Measurements from ENCODE around the gene DGKI. TPM values are rescaled to one million over a fixed set of nuclear protein-coding genes. Genes with fewer than 3 reads are reported as not detected.

The DGKI gene
- total RNA-seq, 3 donors from 2014 or later (not counting 1 experiment from before 2014, with no cell fraction given), result 0.53 TPM; not detected in 2

GRCh38 chr7:137443616-137444015, 403.2 kb downstream of the DGKI start:
- DNase-seq (no peak), ATAC-seq (no peak)
- Histone ChIP-seq H3K27me3 (ENCODE audit: control insufficient read depth, insufficient read depth, low read length) (no peaks in the 10 kb centered on the region), H3K36me3 (ENCODE audit: control insufficient read depth, insufficient read depth, low read length) (no peaks in the 10 kb centered on the region), H3K27ac (ENCODE audit: low read length) (no peak overlapping the region), H3K9me3 (ENCODE audit: control insufficient read depth, insufficient read depth, low read length) (no peaks in the 10 kb centered on the region), H3K4me3 (ENCODE audit: low read length) (no peak overlapping the region), H3K4me1 (ENCODE audit: control insufficient read depth, insufficient read depth, low read length) (no peaks in the 10 kb centered on the region)
- Mint-ChIP-seq H3K4me1 (no peaks in the 10 kb centered on the region), H3K27ac (no peak overlapping the region), H3K4me3 (no peak overlapping the region), H3K27me3 (ENCODE audit: low read depth in 2 of 2) (no peaks in the 10 kb centered on the region), H3K36me3 (no peaks in the 10 kb centered on the region), H3K9me3 (peaks cover 5% of the 10 kb centered on the region in 2 donors)
- intact Hi-C loops (cut with micrococcal nuclease), result no loop called here
- WGBS (ENCODE audit: insufficient coverage), result no CpG with 5 or more reads among the region's 2 CpGs
- TF ChIP-seq, protein P1, sequence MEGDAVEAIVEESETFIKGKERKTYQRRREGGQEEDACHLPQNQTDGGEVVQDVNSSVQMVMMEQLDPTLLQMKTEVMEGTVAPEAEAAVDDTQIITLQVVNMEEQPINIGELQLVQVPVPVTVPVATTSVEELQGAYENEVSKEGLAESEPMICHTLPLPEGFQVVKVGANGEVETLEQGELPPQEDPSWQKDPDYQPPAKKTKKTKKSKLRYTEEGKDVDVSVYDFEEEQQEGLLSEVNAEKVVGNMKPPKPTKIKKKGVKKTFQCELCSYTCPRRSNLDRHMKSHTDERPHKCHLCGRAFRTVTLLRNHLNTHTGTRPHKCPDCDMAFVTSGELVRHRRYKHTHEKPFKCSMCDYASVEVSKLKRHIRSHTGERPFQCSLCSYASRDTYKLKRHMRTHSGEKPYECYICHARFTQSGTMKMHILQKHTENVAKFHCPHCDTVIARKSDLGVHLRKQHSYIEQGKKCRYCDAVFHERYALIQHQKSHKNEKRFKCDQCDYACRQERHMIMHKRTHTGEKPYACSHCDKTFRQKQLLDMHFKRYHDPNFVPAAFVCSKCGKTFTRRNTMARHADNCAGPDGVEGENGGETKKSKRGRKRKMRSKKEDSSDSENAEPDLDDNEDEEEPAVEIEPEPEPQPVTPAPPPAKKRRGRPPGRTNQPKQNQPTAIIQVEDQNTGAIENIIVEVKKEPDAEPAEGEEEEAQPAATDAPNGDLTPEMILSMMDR (IDR thresholded peaks at IDR 0.05), result no peak

- no peaks in the 10 kb centered on the region for H3K4me1 ChIP-seq (ENCODE audit: control insufficient read depth, insufficient read depth, low read length)
- H3K27ac Mint-ChIP-seq, result no peak overlapping the region
- ATAC-seq (no peak), DNase-seq (no peak)
- intact Hi-C loops (cut with micrococcal nuclease), result no loop called here
- H3K27me3 ChIP-seq (ENCODE audit: control insufficient read depth, insufficient read depth, low read length), result no peaks in the 10 kb centered on the region
- H3K36me3 Mint-ChIP-seq, result no peaks in the 10 kb centered on the region
- no peaks in the 10 kb centered on the region for H3K9me3 ChIP-seq (ENCODE audit: control insufficient read depth, insufficient read depth, low read length)
- no peak overlapping the region for H3K27ac ChIP-seq (ENCODE audit: low read length)
- WGBS (ENCODE audit: insufficient coverage), result 56% methylated on average over 2 of the region's 3 CpGs
- H3K4me3 Mint-ChIP-seq, result no peak overlapping the region
- no peaks in the 10 kb centered on the region for H3K4me1 Mint-ChIP-seq
- peaks cover 3 to 5% of the 10 kb centered on the region in 2 donors for H3K9me3 Mint-ChIP-seq
- no peaks in the 10 kb centered on the region for H3K36me3 ChIP-seq (ENCODE audit: control insufficient read depth, insufficient read depth, low read length)
- H3K4me3 ChIP-seq (ENCODE audit: low read length), result no peak overlapping the region
- H3K27me3 Mint-ChIP-seq (ENCODE audit: low read depth in 2 of 2), result no peaks in the 10 kb centered on the region
- TF ChIP-seq, protein P1 (IDR thresholded peaks at IDR 0.05), result no peak
Measured at GRCh38 chr7:137441451-137441850, 405.3 kb downstream of the DGKI start.

DNA sequence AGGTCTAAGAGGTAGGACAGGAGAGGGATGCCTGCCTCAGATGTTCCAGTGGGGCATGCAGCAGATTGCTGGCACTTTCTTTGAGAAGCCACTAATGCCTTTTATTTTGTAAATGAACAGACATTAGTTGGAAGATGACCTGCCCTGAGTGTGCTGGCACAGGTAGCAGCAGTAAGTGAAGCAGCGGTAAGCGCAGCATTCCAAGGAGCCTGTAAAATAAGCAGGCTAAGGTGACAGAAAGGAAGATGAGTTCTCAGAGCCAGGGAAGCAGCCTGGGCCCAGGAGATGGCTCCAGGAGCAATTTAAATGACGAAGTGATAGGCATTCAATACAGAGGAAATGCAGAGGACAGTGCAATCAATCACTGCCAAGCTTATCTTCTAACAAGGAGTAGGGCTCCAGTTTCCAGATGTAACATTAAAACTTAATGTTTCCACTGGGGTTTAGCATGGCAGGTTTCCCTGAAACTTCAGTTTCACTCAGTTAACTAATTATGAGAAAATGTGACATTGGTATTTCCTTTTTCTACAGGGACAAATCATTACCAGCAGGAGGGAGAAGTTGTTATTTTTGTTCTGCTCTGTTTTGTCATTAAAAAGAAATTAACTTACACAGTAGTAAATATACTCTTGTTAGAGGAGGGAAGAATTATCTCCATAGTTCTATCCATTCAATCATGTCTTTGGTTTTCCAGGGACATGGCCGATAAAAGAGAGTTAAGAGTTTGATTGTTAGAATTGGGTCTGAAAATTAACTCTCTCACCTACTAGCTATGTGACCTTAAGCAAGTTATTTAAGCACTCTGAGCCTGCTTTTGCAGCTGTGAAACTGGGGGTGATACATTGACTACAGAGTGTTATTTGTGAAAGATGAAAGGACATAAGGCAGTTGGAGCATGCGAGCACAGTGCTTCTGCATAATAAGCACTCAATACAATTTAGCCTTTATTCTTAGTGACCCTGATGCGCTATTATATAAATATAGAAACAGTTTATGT, 406.6 kb downstream of the DGKI start:
- Histone ChIP-seq H3K27ac (ENCODE audit: low read length) (no peak overlapping the region), H3K9me3 (ENCODE audit: control insufficient read depth, insufficient read depth, low read length) (no peaks in the 10 kb centered on the region), H3K4me3 (ENCODE audit: low read length) (no peak overlapping the region), H3K36me3 (ENCODE audit: control insufficient read depth, insufficient read depth, low read length) (no peaks in the 10 kb centered on the region), H3K27me3 (ENCODE audit: control insufficient read depth, insufficient read depth, low read length) (no peaks in the 10 kb centered on the region), H3K4me1 (ENCODE audit: control insufficient read depth, insufficient read depth, low read length) (no peaks in the 10 kb centered on the region)
- TF ChIP-seq, protein P1 (IDR thresholded peaks at IDR 0.05), result no peak
- Mint-ChIP-seq H3K4me1 (no peaks in the 10 kb centered on the region), H3K9me3 (peaks cover 3 to 5% of the 10 kb centered on the region in 2 donors), H3K4me3 (no peak overlapping the region), H3K36me3 (no peaks in the 10 kb centered on the region), H3K27ac (no peak overlapping the region), H3K27me3 (ENCODE audit: low read depth in 2 of 2) (no peaks in the 10 kb centered on the region)
- DNase-seq, result no peak
- ATAC-seq, result no peak
- intact Hi-C loops (cut with micrococcal nuclease), result no loop called here
- WGBS (ENCODE audit: insufficient coverage), result 79% methylated on average over 3 of the region's 6 CpGs

Data from natural killer cell (primary cell).